Measurements from ENCODE around the gene CYBA. TPM values are rescaled to one million over a fixed set of nuclear protein-coding genes. Genes with fewer than 3 reads are reported as not detected.
A peak's percentile ranks its signal among the peaks of the same experiment; 100 is the strongest.
"Not testable (repeated sequence)": the region's sequence is repeated elsewhere in the genome, so short reads cannot be mapped to it uniquely, and the experiment has no call there.

The CYBA gene
- total RNA-seq, 2 donors from 2014 or later: 169 to 295 TPM

DNA sequence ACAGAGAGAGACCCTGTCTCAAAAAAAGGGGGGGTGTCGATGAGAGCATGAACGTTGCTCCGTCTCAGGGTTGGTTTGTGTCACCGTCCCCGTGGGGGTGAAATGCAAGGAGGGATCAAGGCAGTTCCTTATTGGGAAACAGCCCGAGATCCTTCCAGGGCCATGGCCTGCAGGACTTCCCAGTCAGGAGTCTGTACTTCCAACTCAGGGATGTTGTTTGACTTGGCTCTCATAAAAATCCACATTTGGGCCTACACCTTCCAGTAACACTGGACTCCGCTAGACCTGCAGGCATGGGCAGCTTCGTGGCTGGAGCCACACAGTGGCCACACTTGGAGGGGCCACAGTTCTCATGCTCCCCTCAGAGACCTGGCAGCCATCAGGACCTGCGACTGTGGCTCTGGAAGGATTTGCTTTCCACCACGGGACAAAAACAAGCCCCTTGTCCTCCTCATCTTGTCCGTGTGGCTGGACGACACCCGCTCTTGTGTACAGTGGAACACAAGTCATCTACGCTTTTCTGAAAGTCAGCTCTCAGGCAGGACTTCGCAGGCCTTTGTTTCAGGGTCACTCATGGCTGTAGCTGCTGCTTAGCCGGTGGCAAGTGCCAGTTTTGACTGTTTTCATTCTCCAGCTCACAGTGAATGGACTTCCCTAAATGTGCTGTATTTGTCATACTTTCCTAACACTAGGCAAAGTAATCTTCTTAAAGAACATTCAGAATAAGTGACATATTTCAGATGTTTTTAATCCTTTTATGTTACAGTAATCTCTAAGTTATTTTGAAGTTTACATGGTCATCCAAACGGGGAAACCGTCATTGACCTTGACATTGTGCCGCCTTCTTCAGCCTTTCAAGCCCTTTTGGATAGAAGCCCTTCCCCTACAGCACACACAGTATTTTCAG, 36.7 kb downstream of the CYBA start:
- DNase-seq (ENCODE audit: low spot score) (no peak), ATAC-seq (ENCODE audit: insufficient number of reproducible peaks, low FRiP score, low read depth) (no peak)
- Histone ChIP-seq H3K27me3 (replicated peaks; ENCODE audit: insufficient read depth) (no peaks in the 10 kb centered on the region), H3K36me3 (peaks cover 26% of the 10 kb centered on the region), H3K27ac (peak overlapping the region in 1 of 2 donors; percentile 11), H3K4me3 (no peak overlapping the region), H3K4me1 (ENCODE audit: control insufficient read depth in 1 of 2, low read depth in 2 of 2) (peaks cover 2 to 13% of the 10 kb centered on the region in 2 donors), H3K9me3 (no peaks in the 10 kb centered on the region)
- TF ChIP-seq, protein P1, sequence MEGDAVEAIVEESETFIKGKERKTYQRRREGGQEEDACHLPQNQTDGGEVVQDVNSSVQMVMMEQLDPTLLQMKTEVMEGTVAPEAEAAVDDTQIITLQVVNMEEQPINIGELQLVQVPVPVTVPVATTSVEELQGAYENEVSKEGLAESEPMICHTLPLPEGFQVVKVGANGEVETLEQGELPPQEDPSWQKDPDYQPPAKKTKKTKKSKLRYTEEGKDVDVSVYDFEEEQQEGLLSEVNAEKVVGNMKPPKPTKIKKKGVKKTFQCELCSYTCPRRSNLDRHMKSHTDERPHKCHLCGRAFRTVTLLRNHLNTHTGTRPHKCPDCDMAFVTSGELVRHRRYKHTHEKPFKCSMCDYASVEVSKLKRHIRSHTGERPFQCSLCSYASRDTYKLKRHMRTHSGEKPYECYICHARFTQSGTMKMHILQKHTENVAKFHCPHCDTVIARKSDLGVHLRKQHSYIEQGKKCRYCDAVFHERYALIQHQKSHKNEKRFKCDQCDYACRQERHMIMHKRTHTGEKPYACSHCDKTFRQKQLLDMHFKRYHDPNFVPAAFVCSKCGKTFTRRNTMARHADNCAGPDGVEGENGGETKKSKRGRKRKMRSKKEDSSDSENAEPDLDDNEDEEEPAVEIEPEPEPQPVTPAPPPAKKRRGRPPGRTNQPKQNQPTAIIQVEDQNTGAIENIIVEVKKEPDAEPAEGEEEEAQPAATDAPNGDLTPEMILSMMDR (IDR thresholded peaks at IDR 0.05): no peak

DNA sequence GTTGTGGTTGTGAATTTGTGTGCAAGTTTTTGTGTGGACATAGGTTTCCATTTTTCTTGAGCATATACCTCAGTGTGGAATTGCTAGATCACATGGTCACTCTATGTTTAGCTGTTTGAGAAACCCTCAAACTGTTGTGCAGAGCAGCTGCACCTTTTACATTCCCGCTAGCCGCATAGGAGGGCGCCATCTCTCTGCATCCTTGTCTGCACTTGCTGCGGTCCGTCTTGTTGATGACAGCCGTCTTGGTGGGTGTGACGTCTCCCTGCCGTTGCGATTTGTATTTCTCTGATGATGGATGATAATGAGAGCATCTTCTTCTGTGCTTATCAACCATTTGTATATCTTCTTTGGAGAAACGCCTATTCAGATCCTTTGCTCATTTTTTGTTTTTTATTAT, 37.6 kb downstream of the CYBA start:
- TF ChIP-seq, protein P1 (IDR thresholded peaks at IDR 0.05): no peak

DNA sequence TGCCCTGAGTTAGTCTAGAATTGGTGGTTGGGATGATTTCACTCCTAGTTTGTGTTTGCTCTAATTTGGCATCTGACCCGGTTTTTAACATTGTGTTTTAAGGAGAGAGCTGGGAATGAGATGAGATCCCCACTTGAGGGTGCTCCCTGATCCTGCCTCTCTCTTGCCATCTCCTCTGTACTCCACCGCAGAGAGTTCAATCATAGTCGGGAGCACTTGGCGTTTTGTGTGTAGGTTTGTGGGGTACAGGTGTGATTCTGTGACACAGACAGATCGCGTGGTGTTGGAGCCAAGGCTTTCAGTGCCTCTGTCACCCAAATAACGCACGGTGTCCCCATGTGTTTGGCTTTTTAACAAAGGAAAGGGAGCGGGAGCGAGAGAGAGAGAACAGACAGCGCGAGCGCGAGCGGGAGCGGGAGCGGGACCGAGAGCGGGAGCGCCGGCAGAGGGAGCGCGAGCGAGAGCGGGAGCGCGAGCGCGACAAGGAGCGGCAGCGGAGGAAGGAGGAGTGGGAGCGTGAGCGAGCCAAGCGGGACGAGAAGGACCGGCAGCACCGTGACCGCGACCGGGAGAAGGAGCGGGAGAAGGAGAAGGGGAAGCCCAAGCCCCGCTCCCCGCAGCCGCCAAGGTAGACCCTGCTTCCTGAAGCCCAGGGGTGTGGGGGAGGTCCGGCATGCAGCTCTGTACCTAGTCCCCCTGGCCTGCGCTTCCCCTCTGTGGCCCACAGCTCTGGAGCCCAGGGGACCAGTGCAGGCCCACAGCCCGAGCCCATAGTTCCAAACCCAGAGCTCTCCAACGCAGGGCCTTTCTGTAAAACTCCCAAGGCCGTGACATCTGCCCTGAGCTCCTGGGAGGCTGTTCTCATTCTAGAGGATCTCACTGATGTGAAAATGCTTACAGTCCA, 39.7 kb downstream of the CYBA start:
- H3K9me3 ChIP-seq: no peaks in the 10 kb centered on the region
- peaks cover 19% of the 10 kb centered on the region for H3K36me3 ChIP-seq
- no peak overlapping the region for H3K27ac ChIP-seq
- H3K4me1 ChIP-seq (ENCODE audit: control insufficient read depth in 1 of 2, low read depth in 2 of 2): peaks cover 2 to 13% of the 10 kb centered on the region in 2 donors
- DNase-seq (ENCODE audit: low spot score): no peak
- ATAC-seq (ENCODE audit: insufficient number of reproducible peaks, low FRiP score, low read depth): no peak
- no peaks in the 10 kb centered on the region for H3K27me3 ChIP-seq (replicated peaks; ENCODE audit: insufficient read depth)
- TF ChIP-seq, protein P1 (IDR thresholded peaks at IDR 0.05): no peak
- H3K4me3 ChIP-seq: no peak overlapping the region

More for the DNA sequence above, 37.6 kb downstream of the CYBA start:
- Histone ChIP-seq H3K27me3 (replicated peaks; ENCODE audit: insufficient read depth) (no peaks in the 10 kb centered on the region), H3K4me1 (ENCODE audit: control insufficient read depth in 1 of 2, low read depth in 2 of 2) (peaks cover 2 to 13% of the 10 kb centered on the region in 2 donors), H3K27ac (no peak overlapping the region), H3K4me3 (no peak overlapping the region), H3K9me3 (no peaks in the 10 kb centered on the region), H3K36me3 (peaks cover 22% of the 10 kb centered on the region)
- DNase-seq (ENCODE audit: low spot score) (no peak), ATAC-seq (ENCODE audit: insufficient number of reproducible peaks, low FRiP score, low read depth) (no peak)

GRCh38 chr16:88610080-88610479, 40.8 kb downstream of the CYBA start:
- H3K27me3 ChIP-seq (replicated peaks; ENCODE audit: insufficient read depth): no peaks in the 10 kb centered on the region
- H3K4me1 ChIP-seq (ENCODE audit: control insufficient read depth in 1 of 2, low read depth in 2 of 2): peaks cover 2 to 13% of the 10 kb centered on the region in 2 donors
- no peak overlapping the region for H3K4me3 ChIP-seq
- DNase-seq (ENCODE audit: low spot score) (no peak), ATAC-seq (ENCODE audit: insufficient number of reproducible peaks, low FRiP score, low read depth) (no peak)
- H3K36me3 ChIP-seq: peaks cover 21% of the 10 kb centered on the region
- H3K27ac ChIP-seq: no peak overlapping the region
- TF ChIP-seq, protein P1 (IDR thresholded peaks at IDR 0.05): no peak
- no peaks in the 10 kb centered on the region for H3K9me3 ChIP-seq

DNA sequence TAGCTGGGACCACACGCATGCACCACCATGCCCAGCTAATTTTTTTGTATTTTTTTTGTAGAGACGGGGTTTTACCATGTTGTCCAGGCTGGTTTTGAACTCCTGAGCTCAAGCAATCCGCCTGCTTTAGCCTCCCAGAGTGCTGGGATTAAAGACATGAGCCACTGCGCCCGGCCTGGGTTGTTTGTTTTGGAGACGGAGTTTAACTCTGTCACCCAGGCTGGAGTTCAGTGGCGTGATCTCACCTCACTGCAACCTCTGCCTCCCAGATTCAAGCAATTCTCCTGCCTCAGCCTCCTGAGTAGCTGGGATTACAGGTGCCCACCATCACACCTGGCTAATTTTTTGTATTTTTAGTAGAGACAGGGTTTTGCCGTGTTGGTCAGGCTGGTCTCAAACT, 41.4 kb downstream of the CYBA start:
- H3K9me3 ChIP-seq; DNase-seq (ENCODE audit: low spot score); ATAC-seq (ENCODE audit: insufficient number of reproducible peaks, low FRiP score, low read depth); H3K4me1 ChIP-seq (ENCODE audit: control insufficient read depth in 1 of 2, low read depth in 2 of 2); H3K4me3 ChIP-seq; H3K27me3 ChIP-seq (replicated peaks; ENCODE audit: insufficient read depth); H3K27ac ChIP-seq: not testable (repeated sequence)
- H3K36me3 ChIP-seq: peaks cover 24% of the 10 kb centered on the region
